ENCODE data around the gene CDK6.
A peak's percentile ranks its signal among the peaks of the same experiment; 100 is the strongest.

Gene CDK6

GRCh38 chr7:92809760-92810573, 26.4 kb downstream of the CDK6 start:
- Mint-ChIP-seq H3K4me1 (peaks cover 44% of the 10 kb centered on the region), H3K4me3 (peak overlapping the region in 2 of 3 experiments; percentile 6 to 43), H3K36me3 (ENCODE audit: low read depth) (peaks cover 13% of the 10 kb centered on the region), H3K27ac (peak overlapping the region; percentile 75 to 91 (median 80)), H3K27me3 (ENCODE audit: low read depth) (no peaks in the 10 kb centered on the region), H3K9me3 (peaks cover 2% of the 10 kb centered on the region)
- no peak for TF ChIP-seq CTCF (IDR thresholded peaks at IDR 0.05; ENCODE audit: unreplicated experiment in 3 of 3)

GRCh38 chr7:92809397-92809759, 27.0 kb downstream of the CDK6 start:
- peaks cover 11% of the 10 kb centered on the region for H3K36me3 Mint-ChIP-seq (ENCODE audit: low read depth)
- H3K4me1 Mint-ChIP-seq, result peaks cover 44% of the 10 kb centered on the region
- no peak for TF ChIP-seq CTCF (IDR thresholded peaks at IDR 0.05; ENCODE audit: unreplicated experiment in 3 of 3)
- H3K9me3 Mint-ChIP-seq, result no peaks in the 10 kb centered on the region
- no peak overlapping the region for H3K4me3 Mint-ChIP-seq
- no peaks in the 10 kb centered on the region for H3K27me3 Mint-ChIP-seq (ENCODE audit: low read depth)
- peak overlapping the region; percentile 75 to 91 (median 80) for H3K27ac Mint-ChIP-seq

- no peaks in the 10 kb centered on the region for H3K27me3 Mint-ChIP-seq (ENCODE audit: low read depth)
- H3K4me3 Mint-ChIP-seq, result no peak overlapping the region
- H3K4me1 Mint-ChIP-seq, result peaks cover 39% of the 10 kb centered on the region
- H3K27ac Mint-ChIP-seq, result peak overlapping the region in 2 of 3 experiments; percentile 53 to 54
- H3K9me3 Mint-ChIP-seq, result no peaks in the 10 kb centered on the region
- no peak for TF ChIP-seq CTCF (IDR thresholded peaks at IDR 0.05; ENCODE audit: unreplicated experiment in 3 of 3)
- peaks cover 12% of the 10 kb centered on the region for H3K36me3 Mint-ChIP-seq (ENCODE audit: low read depth)
Measured at GRCh38 chr7:92808635-92809034, 27.7 kb downstream of the CDK6 start.

GRCh38 chr7:92808006-92808405, 28.4 kb downstream of the CDK6 start:
- Mint-ChIP-seq H3K36me3 (ENCODE audit: low read depth) (peaks cover 18% of the 10 kb centered on the region), H3K4me1 (peaks cover 33% of the 10 kb centered on the region), H3K9me3 (no peaks in the 10 kb centered on the region), H3K27me3 (ENCODE audit: low read depth) (no peaks in the 10 kb centered on the region), H3K4me3 (no peak overlapping the region), H3K27ac (peak overlapping the region in 2 of 3 experiments; percentile 53 to 54)
- TF ChIP-seq CTCF (IDR thresholded peaks at IDR 0.05; ENCODE audit: unreplicated experiment in 3 of 3), result no peak

- H3K27ac Mint-ChIP-seq, result no peak overlapping the region
- no peaks in the 10 kb centered on the region for H3K27me3 Mint-ChIP-seq (ENCODE audit: low read depth)
- H3K4me3 Mint-ChIP-seq, result no peak overlapping the region
- peaks cover 17% of the 10 kb centered on the region for H3K36me3 Mint-ChIP-seq (ENCODE audit: low read depth)
- TF ChIP-seq CTCF (IDR thresholded peaks at IDR 0.05; ENCODE audit: unreplicated experiment in 3 of 3), result no peak
- H3K9me3 Mint-ChIP-seq, result no peaks in the 10 kb centered on the region
- H3K4me1 Mint-ChIP-seq, result peaks cover 28% of the 10 kb centered on the region
Measured at GRCh38 chr7:92806496-92806895, 29.9 kb downstream of the CDK6 start.

GRCh38 chr7:92802406-92802805, 34.0 kb downstream of the CDK6 start:
- Mint-ChIP-seq H3K27me3 (ENCODE audit: low read depth) (no peaks in the 10 kb centered on the region), H3K27ac (no peak overlapping the region), H3K9me3 (no peaks in the 10 kb centered on the region), H3K4me3 (no peak overlapping the region), H3K4me1 (no peaks in the 10 kb centered on the region), H3K36me3 (ENCODE audit: low read depth) (peaks cover 13% of the 10 kb centered on the region)
- no peak for TF ChIP-seq CTCF (IDR thresholded peaks at IDR 0.05; ENCODE audit: unreplicated experiment in 3 of 3)
